Right renal pelvis (tissue), 4 donors: ENCODE results near the gene HCN4. TPM values are rescaled to one million over a fixed set of nuclear protein-coding genes. Genes with fewer than 3 reads are reported as not detected.

Experiments
- polyA plus RNA-seq, 4 donors: library from polyadenylated mRNA; unstranded; fragments of 120-200 nt; gene quantifications; one replicate each; pipeline ENCODE4 v1.2.1, GENCODE V29; 2013; ENCODE audit not compliant: insufficient read length in 4 of 4

Gene HCN4
- polyA plus RNA-seq, 4 donors: 0.97 to 1.2 (median 1.1) TPM

Other genes starting within 250 kb of the HCN4 start
- gene REC114, start 74.2 kb upstream of the HCN4 start, polyA plus RNA-seq: not detected